ENCODE measurements around the gene TEX13B.

GRCh38 chrX:107978071-107978470 lies 4.1 kb downstream of the TEX13B start:
- TF ChIP-seq POLR2AphosphoS5 (IDR thresholded peaks at IDR 0.05): no peak
- no peak for TF ChIP-seq EP300 (IDR thresholded peaks at IDR 0.05; ENCODE audit: low read depth)

Data from transverse colon (tissue), 3 donors.